ENCODE data around the gene TFAP2E.
"Not testable (repeated sequence)": the region's sequence is repeated elsewhere in the genome, so short reads cannot be mapped to it uniquely, and the experiment has no call there.

The TFAP2E gene

DNA sequence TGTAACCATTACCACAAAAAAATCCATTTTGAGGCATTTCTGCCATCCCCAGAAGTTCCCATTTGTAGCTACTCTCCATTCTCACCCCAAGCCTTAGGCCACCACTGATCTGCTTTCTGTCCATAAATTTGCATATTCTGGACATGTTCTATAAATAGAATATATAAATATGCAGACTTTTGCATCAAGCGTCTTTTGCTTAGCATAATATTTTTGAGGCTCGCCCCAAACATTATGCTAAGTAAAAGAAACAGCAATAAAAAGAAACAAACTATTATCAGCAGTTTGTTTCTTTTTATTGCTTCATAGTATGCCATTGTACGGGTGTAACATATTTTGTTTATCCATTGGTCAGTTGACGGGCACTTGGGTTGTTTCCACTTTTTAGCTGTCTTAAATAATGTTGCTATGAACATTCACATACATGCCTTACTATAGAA lies 7.9 kb downstream of the TFAP2E start:
- no peak overlapping the region for H3K4me3 ChIP-seq (ENCODE audit: low read length)
- no peak overlapping the region for H3K9ac ChIP-seq (ENCODE audit: low read length)
- H3K4me2 ChIP-seq (ENCODE audit: low read length) = no peak overlapping the region
- H3K9me3 ChIP-seq (ENCODE audit: insufficient read depth, low read length) = no peaks in the 10 kb centered on the region
- H3K79me2 ChIP-seq (ENCODE audit: low read length) = no peaks in the 10 kb centered on the region
- no peaks in the 10 kb centered on the region for H3K27me3 ChIP-seq (ENCODE audit: low read depth, low read length)
- H2AFZ ChIP-seq (ENCODE audit: low read depth, low read length) = no peak overlapping the region
- no peaks in the 10 kb centered on the region for H4K20me1 ChIP-seq (ENCODE audit: insufficient read depth, low read length)
- no peaks in the 10 kb centered on the region for H3K36me3 ChIP-seq (replicated peaks; ENCODE audit: low read depth, low read length)
- no peaks in the 10 kb centered on the region for H3K4me1 ChIP-seq (ENCODE audit: low read length)
- no peak for TF ChIP-seq EZH2phosphoT487 (IDR thresholded peaks at IDR 0.05; ENCODE audit: low read depth)
- TF ChIP-seq, protein P1, sequence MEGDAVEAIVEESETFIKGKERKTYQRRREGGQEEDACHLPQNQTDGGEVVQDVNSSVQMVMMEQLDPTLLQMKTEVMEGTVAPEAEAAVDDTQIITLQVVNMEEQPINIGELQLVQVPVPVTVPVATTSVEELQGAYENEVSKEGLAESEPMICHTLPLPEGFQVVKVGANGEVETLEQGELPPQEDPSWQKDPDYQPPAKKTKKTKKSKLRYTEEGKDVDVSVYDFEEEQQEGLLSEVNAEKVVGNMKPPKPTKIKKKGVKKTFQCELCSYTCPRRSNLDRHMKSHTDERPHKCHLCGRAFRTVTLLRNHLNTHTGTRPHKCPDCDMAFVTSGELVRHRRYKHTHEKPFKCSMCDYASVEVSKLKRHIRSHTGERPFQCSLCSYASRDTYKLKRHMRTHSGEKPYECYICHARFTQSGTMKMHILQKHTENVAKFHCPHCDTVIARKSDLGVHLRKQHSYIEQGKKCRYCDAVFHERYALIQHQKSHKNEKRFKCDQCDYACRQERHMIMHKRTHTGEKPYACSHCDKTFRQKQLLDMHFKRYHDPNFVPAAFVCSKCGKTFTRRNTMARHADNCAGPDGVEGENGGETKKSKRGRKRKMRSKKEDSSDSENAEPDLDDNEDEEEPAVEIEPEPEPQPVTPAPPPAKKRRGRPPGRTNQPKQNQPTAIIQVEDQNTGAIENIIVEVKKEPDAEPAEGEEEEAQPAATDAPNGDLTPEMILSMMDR (IDR thresholded peaks at IDR 0.05; ENCODE audit: low read depth, low read length) = no peak
- H3K27ac ChIP-seq (ENCODE audit: low read length) = no peak overlapping the region

DNA sequence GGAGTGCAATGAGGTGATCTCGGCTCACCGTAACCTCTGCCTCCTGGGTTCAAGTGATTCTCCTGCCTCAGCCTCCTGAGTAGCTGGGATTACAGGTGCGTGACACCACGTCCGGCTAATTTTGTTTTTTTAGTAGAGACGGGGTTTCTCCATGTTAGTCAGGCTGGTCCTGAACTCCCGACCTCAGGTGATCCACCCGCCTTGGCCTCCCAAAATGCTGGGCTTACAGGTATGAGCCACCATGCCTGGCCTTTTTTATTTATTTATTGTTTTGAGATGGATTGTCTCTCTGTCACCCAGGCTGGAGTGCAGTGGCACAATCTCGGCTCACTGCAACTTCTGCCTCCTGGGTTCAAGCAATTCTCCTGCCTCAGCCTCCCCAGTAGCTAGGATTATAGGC lies 8.5 kb downstream of the TFAP2E start:
- H3K27ac ChIP-seq (ENCODE audit: low read length); H3K9ac ChIP-seq (ENCODE audit: low read length); H3K9me3 ChIP-seq (ENCODE audit: insufficient read depth, low read length); H3K4me1 ChIP-seq (ENCODE audit: low read length); H2AFZ ChIP-seq (ENCODE audit: low read depth, low read length); H3K36me3 ChIP-seq (replicated peaks; ENCODE audit: low read depth, low read length); H3K79me2 ChIP-seq (ENCODE audit: low read length); H3K27me3 ChIP-seq (ENCODE audit: low read depth, low read length); H3K4me2 ChIP-seq (ENCODE audit: low read length); H3K4me3 ChIP-seq (ENCODE audit: low read length); H4K20me1 ChIP-seq (ENCODE audit: insufficient read depth, low read length): not testable (repeated sequence)

DNA sequence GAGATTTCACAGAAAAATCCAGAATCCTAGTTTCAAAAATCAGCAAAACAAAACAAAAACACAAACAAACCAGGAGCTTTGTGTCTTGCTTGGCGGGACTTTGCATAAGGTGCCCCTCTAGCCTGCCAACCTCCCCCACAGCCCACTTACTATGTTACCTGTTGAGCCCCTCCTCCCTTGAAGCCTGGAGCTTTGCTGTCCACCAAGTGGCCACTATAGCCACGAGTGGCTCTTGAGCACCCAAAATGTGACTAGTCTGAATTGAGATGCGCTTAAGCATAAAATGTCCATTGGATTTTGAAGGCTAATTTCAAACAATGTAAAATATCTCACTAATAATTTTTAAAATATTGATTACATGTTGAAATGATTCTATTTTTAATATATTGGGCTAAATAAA lies 12.2 kb downstream of the TFAP2E start:
- Histone ChIP-seq H3K9ac (ENCODE audit: low read length) (no peak overlapping the region), H4K20me1 (ENCODE audit: insufficient read depth, low read length) (no peaks in the 10 kb centered on the region), H3K4me2 (ENCODE audit: low read length) (no peak overlapping the region), H2AFZ (ENCODE audit: low read depth, low read length) (no peak overlapping the region), H3K27ac (ENCODE audit: low read length) (no peak overlapping the region), H3K36me3 (replicated peaks; ENCODE audit: low read depth, low read length) (no peaks in the 10 kb centered on the region), H3K4me3 (ENCODE audit: low read length) (no peak overlapping the region), H3K9me3 (ENCODE audit: insufficient read depth, low read length) (no peaks in the 10 kb centered on the region), H3K79me2 (ENCODE audit: low read length) (no peaks in the 10 kb centered on the region), H3K27me3 (ENCODE audit: low read depth, low read length) (no peaks in the 10 kb centered on the region), H3K4me1 (ENCODE audit: low read length) (no peaks in the 10 kb centered on the region)
- TF ChIP-seq, protein P1 (IDR thresholded peaks at IDR 0.05; ENCODE audit: low read depth, low read length) = no peak
- TF ChIP-seq EZH2phosphoT487 (IDR thresholded peaks at IDR 0.05; ENCODE audit: low read depth) = no peak

DNA sequence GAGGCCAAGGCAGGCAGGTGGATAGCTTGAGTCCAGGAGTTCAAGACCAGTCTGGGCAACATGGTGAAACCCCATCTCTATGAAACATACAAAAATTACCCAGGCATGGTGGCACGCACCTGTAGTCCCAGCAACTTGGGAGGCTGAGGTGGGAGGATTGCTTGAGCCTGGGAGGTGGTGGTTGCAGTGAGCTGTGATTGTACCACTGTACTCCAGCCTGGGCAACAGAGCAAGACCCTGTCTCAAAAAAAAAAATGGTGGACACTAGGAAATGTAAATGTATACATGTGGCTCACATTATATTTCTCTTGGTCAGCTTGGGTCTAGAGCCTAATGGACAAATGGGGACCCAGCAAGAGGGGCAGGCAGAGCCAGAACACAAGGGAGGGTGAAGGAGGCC lies 12.7 kb downstream of the TFAP2E start:
- not testable (repeated sequence) for H3K4me1 ChIP-seq (ENCODE audit: low read length); H4K20me1 ChIP-seq (ENCODE audit: insufficient read depth, low read length); H3K9me3 ChIP-seq (ENCODE audit: insufficient read depth, low read length); H2AFZ ChIP-seq (ENCODE audit: low read depth, low read length); H3K27ac ChIP-seq (ENCODE audit: low read length); H3K36me3 ChIP-seq (replicated peaks; ENCODE audit: low read depth, low read length); H3K4me2 ChIP-seq (ENCODE audit: low read length); H3K4me3 ChIP-seq (ENCODE audit: low read length); H3K9ac ChIP-seq (ENCODE audit: low read length); H3K79me2 ChIP-seq (ENCODE audit: low read length); H3K27me3 ChIP-seq (ENCODE audit: low read depth, low read length)

DNA sequence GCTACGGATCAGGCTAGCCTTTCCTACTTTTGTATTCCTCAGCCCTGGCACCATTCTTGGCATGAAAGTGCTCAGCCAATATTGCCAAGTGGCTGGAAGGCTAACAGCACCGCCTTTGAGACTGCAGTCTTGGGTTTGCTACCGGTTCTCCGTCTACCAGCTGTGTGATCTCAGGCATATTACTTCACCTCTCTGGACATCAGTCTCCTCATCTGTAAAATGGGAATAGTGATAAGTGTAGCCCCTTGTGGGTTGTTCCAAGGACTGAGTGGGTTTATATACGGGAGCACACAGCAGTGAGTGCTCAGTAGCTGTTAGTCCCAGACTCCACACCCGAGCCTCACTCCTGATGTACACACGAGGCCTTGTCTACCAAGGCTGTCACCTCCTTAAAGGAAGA lies 13.7 kb downstream of the TFAP2E start:
- Histone ChIP-seq H3K36me3 (replicated peaks; ENCODE audit: low read depth, low read length) (no peaks in the 10 kb centered on the region), H4K20me1 (ENCODE audit: insufficient read depth, low read length) (no peaks in the 10 kb centered on the region), H3K4me1 (ENCODE audit: low read length) (no peaks in the 10 kb centered on the region), H3K4me2 (ENCODE audit: low read length) (no peak overlapping the region), H2AFZ (ENCODE audit: low read depth, low read length) (no peak overlapping the region), H3K27me3 (ENCODE audit: low read depth, low read length) (no peaks in the 10 kb centered on the region), H3K9ac (ENCODE audit: low read length) (no peak overlapping the region), H3K27ac (ENCODE audit: low read length) (no peak overlapping the region), H3K9me3 (ENCODE audit: insufficient read depth, low read length) (no peaks in the 10 kb centered on the region), H3K4me3 (ENCODE audit: low read length) (no peak overlapping the region), H3K79me2 (ENCODE audit: low read length) (no peaks in the 10 kb centered on the region)
- TF ChIP-seq, protein P1 (IDR thresholded peaks at IDR 0.05; ENCODE audit: low read depth, low read length) = no peak
- TF ChIP-seq EZH2phosphoT487 (IDR thresholded peaks at IDR 0.05; ENCODE audit: low read depth) = no peak
